Measurements from ENCODE around the gene RCAN3. TPM values are rescaled to one million over a fixed set of nuclear protein-coding genes. Genes with fewer than 3 reads are reported as not detected.

Gene RCAN3
- total and polyA plus RNA-seq, 2 of the 13 experiments (the other 11 are each of a cell fraction or from before 2014, with no cell fraction given), result 12.2 to 13.3 TPM

GRCh38 chr1:24556414-24556795 lies 53.8 kb downstream of the RCAN3 start (continued):
- TF ChIP-seq, protein P1, sequence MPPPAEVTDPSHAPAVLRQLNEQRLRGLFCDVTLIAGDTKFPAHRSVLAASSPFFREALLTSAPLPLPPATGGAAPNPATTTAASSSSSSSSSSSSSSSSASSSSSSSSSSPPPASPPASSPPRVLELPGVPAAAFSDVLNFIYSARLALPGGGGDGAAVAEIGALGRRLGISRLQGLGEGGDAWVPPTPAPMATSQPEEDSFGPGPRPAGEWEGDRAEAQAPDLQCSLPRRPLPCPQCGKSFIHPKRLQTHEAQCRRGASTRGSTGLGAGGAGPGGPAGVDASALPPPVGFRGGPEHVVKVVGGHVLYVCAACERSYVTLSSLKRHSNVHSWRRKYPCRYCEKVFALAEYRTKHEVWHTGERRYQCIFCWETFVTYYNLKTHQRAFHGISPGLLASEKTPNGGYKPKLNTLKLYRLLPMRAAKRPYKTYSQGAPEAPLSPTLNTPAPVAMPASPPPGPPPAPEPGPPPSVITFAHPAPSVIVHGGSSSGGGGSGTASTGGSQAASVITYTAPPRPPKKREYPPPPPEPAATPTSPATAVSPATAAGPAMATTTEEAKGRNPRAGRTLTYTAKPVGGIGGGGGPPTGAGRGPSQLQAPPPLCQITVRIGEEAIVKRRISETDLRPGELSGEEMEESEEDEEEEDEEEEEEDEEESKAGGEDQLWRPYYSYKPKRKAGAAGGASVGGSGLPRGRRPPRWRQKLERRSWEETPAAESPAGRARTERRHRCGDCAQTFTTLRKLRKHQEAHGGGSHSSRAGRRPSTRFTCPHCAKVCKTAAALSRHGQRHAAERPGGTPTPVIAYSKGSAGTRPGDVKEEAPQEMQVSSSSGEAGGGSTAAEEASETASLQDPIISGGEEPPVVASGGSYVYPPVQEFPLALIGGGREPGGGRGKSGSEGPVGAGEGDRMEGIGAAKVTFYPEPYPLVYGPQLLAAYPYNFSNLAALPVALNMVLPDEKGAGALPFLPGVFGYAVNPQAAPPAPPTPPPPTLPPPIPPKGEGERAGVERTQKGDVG (CRISPR knock-in tag; IDR thresholded peaks at IDR 0.05; ENCODE audit: borderline replicate concordance), result no peak
- TF ChIP-seq KDM1A (CRISPR knock-in tag; IDR thresholded peaks at IDR 0.05) (0 out of 2 replicates have a peak, but pooled peaks have one; percentile 39), ZNF687 (CRISPR knock-in tag; IDR thresholded peaks at IDR 0.05) (peak; percentile 23; the same call in 1 of the 2 replicates), ZMYM3 (CRISPR knock-in tag; IDR thresholded peaks at IDR 0.05) (peak; percentile 84), ZNF629 (CRISPR knock-in tag; conservative IDR thresholded peaks at IDR 0.05) (peak; percentile 95)

Measured in HepG2 (cell line).